ELR (cell line): Measurements from ENCODE around the gene STK11.

ENCODE experiments used
- DNase-seq: peaks from one replicate; pipeline ENCODE4 v3.0.0-alpha.2; 2015; ENCODE audit warnings: low read depth

STK11 gene

GRCh38 chr19:1225440-1226226 lies 20.1 kb downstream of the STK11 start:
- DNase-seq: no peak

- no peak for DNase-seq
Observed at GRCh38 chr19:1226227-1226518, 20.6 kb downstream of the STK11 start.

GRCh38 chr19:1226522-1227303 lies 21.1 kb downstream of the STK11 start:
- no peak for DNase-seq

GRCh38 chr19:1227304-1228054 lies 21.9 kb downstream of the STK11 start:
- DNase-seq: no peak

GRCh38 chr19:1228161-1228957 lies 22.8 kb downstream of the STK11 start:
- no peak for DNase-seq

GRCh38 chr19:1229056-1229923 lies 23.7 kb downstream of the STK11 start:
- no peak for DNase-seq

GRCh38 chr19:1229924-1230782 lies 24.6 kb downstream of the STK11 start:
- DNase-seq: no peak

GRCh38 chr19:1230783-1231489 lies 25.4 kb downstream of the STK11 start:
- DNase-seq: no peak

GRCh38 chr19:1231729-1232637 lies 26.4 kb downstream of the STK11 start:
- DNase-seq: no peak

GRCh38 chr19:1232652-1233072 lies 27.1 kb downstream of the STK11 start:
- peak; percentile 64 for DNase-seq

- DNase-seq: no peak
Observed at GRCh38 chr19:1233115-1233667, 27.6 kb downstream of the STK11 start.

GRCh38 chr19:1234051-1234954 lies 28.7 kb downstream of the STK11 start:
- DNase-seq: no peak

- DNase-seq: no peak
Observed at GRCh38 chr19:1234955-1235380, 29.4 kb downstream of the STK11 start.

GRCh38 chr19:1235625-1236538 lies 30.3 kb downstream of the STK11 start:
- DNase-seq: peak; percentile 76

- DNase-seq: no peak
Observed at GRCh38 chr19:1236576-1236975, 31.0 kb downstream of the STK11 start.
